ENCODE data around the gene CDV3.
A peak's percentile ranks its signal among the peaks of the same experiment; 100 is the strongest.

Gene CDV3

GRCh38 chr3:133568294-133569014 lies 5.0 kb upstream of the CDV3 start:
- no peak for DNase-seq

- DNase-seq, result peak; percentile 57
Observed at GRCh38 chr3:133570139-133570936, 3.1 kb upstream of the CDV3 start.

GRCh38 chr3:133570937-133571320 lies 2.6 kb upstream of the CDV3 start:
- no peak for DNase-seq

- DNase-seq, result no peak
Observed at GRCh38 chr3:133572158-133573053, 1.1 kb upstream of the CDV3 start.

- peak; percentile 100 for DNase-seq
Observed at GRCh38 chr3:133573054-133573628, 345 bp upstream of the CDV3 start.

GRCh38 chr3:133574260-133574881 lies 885 bp downstream of the CDV3 start:
- peak; percentile 80 for DNase-seq

GRCh38 chr3:133575086-133575485 lies 1.6 kb downstream of the CDV3 start:
- no peak for DNase-seq

- DNase-seq, result no peak
Observed at GRCh38 chr3:133576169-133576568, 2.7 kb downstream of the CDV3 start.

GRCh38 chr3:133578548-133579191 lies 5.2 kb downstream of the CDV3 start:
- DNase-seq, result no peak

- DNase-seq, result no peak
Observed at GRCh38 chr3:133583396-133583795, 9.9 kb downstream of the CDV3 start.

- DNase-seq, result no peak
Observed at GRCh38 chr3:133588035-133588434, 14.5 kb downstream of the CDV3 start.

- no peak for DNase-seq
Observed at GRCh38 chr3:133588784-133589465, 15.4 kb downstream of the CDV3 start.

- DNase-seq, result no peak
Observed at GRCh38 chr3:133589503-133589902, 16.0 kb downstream of the CDV3 start.

- DNase-seq, result no peak
Observed at GRCh38 chr3:133591271-133591742, 17.8 kb downstream of the CDV3 start.

GRCh38 chr3:133592843-133593242 lies 19.4 kb downstream of the CDV3 start:
- no peak for DNase-seq

- DNase-seq, result no peak
Observed at GRCh38 chr3:133593243-133593642, 19.8 kb downstream of the CDV3 start.

GRCh38 chr3:133595341-133595740 lies 21.9 kb downstream of the CDV3 start:
- DNase-seq, result no peak

- no peak for DNase-seq
Observed at GRCh38 chr3:133598405-133598804, 24.9 kb downstream of the CDV3 start.

GRCh38 chr3:133599280-133599679 lies 25.8 kb downstream of the CDV3 start:
- DNase-seq, result no peak

GRCh38 chr3:133600572-133601081 lies 27.1 kb downstream of the CDV3 start:
- no peak for DNase-seq

- DNase-seq, result no peak
Observed at GRCh38 chr3:133606342-133606741, 32.9 kb downstream of the CDV3 start.

Data from right forelimb (tissue), 1 donor.